HUES6 (cell line): ENCODE results near the gene FGF14.
A peak's percentile ranks its signal among the peaks of the same experiment; 100 is the strongest.

Experiments
- H3K27ac ChIP-seq: 2 replicates; pipeline ENCODE4 v1.7.0; 2013; ENCODE audit warnings: low read depth, mild to moderate bottlenecking, low read length, inconsistent platforms
- H3K27me3 ChIP-seq: 2 replicates; pipeline ENCODE4 v1.6.1; 2013; ENCODE audit warnings: low read length; ENCODE audit not compliant: control insufficient read depth, insufficient read depth
- H3K36me3 ChIP-seq: 2 replicates; pipeline ENCODE4 v1.6.1; 2013; ENCODE audit warnings: low read length; ENCODE audit not compliant: control insufficient read depth, insufficient read depth
- H3K4me1 ChIP-seq: 2 replicates; pipeline ENCODE4 v1.6.1; 2013; ENCODE audit warnings: low read length; ENCODE audit not compliant: control insufficient read depth, insufficient read depth
- H3K4me3 ChIP-seq: 2 replicates; pipeline ENCODE4 v1.5.1; 2013; ENCODE audit warnings: low read depth, low read length
- H3K9ac ChIP-seq: one replicate; pipeline ENCODE4 v1.6.1; 2013; ENCODE audit warnings: mild to moderate bottlenecking, low read length
- H3K9me3 ChIP-seq: 2 replicates; pipeline ENCODE4 v1.6.1; 2013; ENCODE audit warnings: low read depth, low read length; ENCODE audit not compliant: control insufficient read depth, insufficient read depth

FGF14 gene

GRCh38 chr13:102401766-102402165 lies at the start of gene FGF14:
Gene FGF14 (minus strand): TSS chr13:102402048.
- Histone ChIP-seq H3K36me3 (no peaks in the 10 kb centered on the region), H3K9me3 (no peaks in the 10 kb centered on the region), H3K4me3 (peak within 1 kb of the TSS; percentile 82), H3K4me1 (peaks cover 9% of the 10 kb centered on the region), H3K27me3 (peaks cover 49% of the 10 kb centered on the region), H3K27ac (no peak within 1 kb of the TSS), H3K9ac (peak within 1 kb of the TSS; percentile 1)

DNA sequence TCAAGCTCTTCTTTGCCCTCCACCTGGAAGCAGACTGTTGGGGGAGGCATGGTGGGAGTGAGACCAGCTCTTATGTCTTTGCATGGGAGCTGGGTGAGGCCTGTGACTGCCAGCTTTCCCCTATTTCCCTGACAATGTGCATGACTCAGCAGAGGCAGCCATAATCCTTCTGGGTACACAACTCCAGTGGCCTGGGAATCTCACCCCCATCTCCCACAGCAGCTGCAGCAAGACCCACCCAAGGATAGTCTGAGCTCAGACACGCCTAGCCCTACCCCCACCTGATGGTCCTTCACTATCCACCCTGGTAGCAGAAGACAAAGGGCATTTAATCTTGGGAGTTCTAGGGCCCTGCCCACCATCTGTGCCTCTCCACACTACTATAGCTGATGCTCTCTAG lies 41.4 kb upstream of the FGF14 start:
- Histone ChIP-seq H3K9me3 (no peaks in the 10 kb centered on the region), H3K27me3 (no peaks in the 10 kb centered on the region), H3K4me1 (no peaks in the 10 kb centered on the region), H3K9ac (no peak overlapping the region), H3K4me3 (no peak overlapping the region), H3K27ac (no peak overlapping the region), H3K36me3 (no peaks in the 10 kb centered on the region)

- Histone ChIP-seq H3K36me3 (no peaks in the 10 kb centered on the region), H3K4me1 (no peaks in the 10 kb centered on the region), H3K27me3 (no peaks in the 10 kb centered on the region), H3K27ac (no peak overlapping the region), H3K4me3 (no peak overlapping the region), H3K9me3 (no peaks in the 10 kb centered on the region), H3K9ac (no peak overlapping the region)
Observed at GRCh38 chr13:102441085-102441484, 39.2 kb upstream of the FGF14 start.

DNA sequence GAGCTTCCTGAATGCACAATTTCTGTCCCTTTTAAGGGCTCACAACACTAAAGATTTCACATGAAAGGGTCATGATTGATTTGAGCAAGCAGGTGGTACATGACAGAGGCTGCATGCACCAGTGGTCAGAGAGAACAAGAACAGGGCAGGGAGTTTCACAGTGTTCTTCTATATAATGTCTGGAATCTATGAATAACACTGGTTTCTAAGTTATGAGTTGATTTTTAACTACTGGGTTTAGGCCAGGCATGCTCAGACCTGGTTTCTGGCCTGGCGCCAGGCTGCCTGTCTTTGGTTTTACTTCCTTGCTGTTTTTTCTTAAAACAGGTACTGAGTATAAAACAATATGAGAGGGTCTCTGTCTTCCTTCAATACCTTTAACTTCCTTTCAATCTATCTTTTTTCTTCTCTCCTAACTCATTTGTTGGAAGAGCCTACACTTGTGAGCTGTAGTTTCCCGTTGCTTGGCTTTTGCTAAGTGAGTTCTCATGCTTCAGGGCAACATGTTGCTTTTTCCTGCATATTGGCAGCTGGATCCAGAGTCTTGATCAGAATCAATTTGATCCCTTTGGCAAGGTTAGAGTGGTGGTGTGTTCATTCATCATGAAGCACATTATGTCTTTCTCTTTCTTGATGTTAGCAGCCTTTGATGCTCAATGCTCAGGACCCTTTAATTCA lies 38.5 kb upstream of the FGF14 start:
- H3K27me3 ChIP-seq: no peaks in the 10 kb centered on the region
- no peaks in the 10 kb centered on the region for H3K4me1 ChIP-seq
- H3K27ac ChIP-seq: no peak overlapping the region
- H3K4me3 ChIP-seq: no peak overlapping the region
- H3K9ac ChIP-seq: no peak overlapping the region
- H3K36me3 ChIP-seq: no peaks in the 10 kb centered on the region
- H3K9me3 ChIP-seq: no peaks in the 10 kb centered on the region

- H3K9ac ChIP-seq: no peak overlapping the region
- H3K4me3 ChIP-seq: no peak overlapping the region
- H3K9me3 ChIP-seq: peaks cover 23% of the 10 kb centered on the region
- H3K27ac ChIP-seq: no peak overlapping the region
- H3K4me1 ChIP-seq: no peaks in the 10 kb centered on the region
- H3K36me3 ChIP-seq: no peaks in the 10 kb centered on the region
- no peaks in the 10 kb centered on the region for H3K27me3 ChIP-seq
Observed at GRCh38 chr13:102422690-102423089, 20.8 kb upstream of the FGF14 start.

GRCh38 chr13:102405499-102406100 lies 3.8 kb upstream of the FGF14 start:
- Histone ChIP-seq H3K4me3 (no peak overlapping the region), H3K9ac (no peak overlapping the region), H3K4me1 (peaks cover 6% of the 10 kb centered on the region), H3K27me3 (peaks cover 26% of the 10 kb centered on the region), H3K36me3 (no peaks in the 10 kb centered on the region), H3K27ac (no peak overlapping the region), H3K9me3 (no peaks in the 10 kb centered on the region)

GRCh38 chr13:102402290-102402689 lies 442 bp upstream of the FGF14 start:
- Histone ChIP-seq H3K27me3 (peaks cover 47% of the 10 kb centered on the region), H3K27ac (no peak overlapping the region), H3K4me3 (peak overlapping the region; percentile 82), H3K9ac (no peak overlapping the region), H3K4me1 (peaks cover 9% of the 10 kb centered on the region), H3K36me3 (no peaks in the 10 kb centered on the region), H3K9me3 (no peaks in the 10 kb centered on the region)

- Histone ChIP-seq H3K4me1 (peaks cover 9% of the 10 kb centered on the region), H3K9me3 (no peaks in the 10 kb centered on the region), H3K4me3 (peak overlapping the region; percentile 82), H3K9ac (no peak overlapping the region), H3K27me3 (peaks cover 51% of the 10 kb centered on the region), H3K36me3 (no peaks in the 10 kb centered on the region), H3K27ac (no peak overlapping the region)
Observed at GRCh38 chr13:102401265-102401664, 583 bp downstream of the FGF14 start.

- no peaks in the 10 kb centered on the region for H3K36me3 ChIP-seq
- peak overlapping the region; percentile 82 for H3K4me3 ChIP-seq
- no peaks in the 10 kb centered on the region for H3K9me3 ChIP-seq
- peaks cover 55% of the 10 kb centered on the region for H3K27me3 ChIP-seq
- peak overlapping the region; percentile 29 for H3K9ac ChIP-seq
- no peak overlapping the region for H3K27ac ChIP-seq
- peaks cover 9% of the 10 kb centered on the region for H3K4me1 ChIP-seq
Observed at GRCh38 chr13:102400675-102401145, 1.1 kb downstream of the FGF14 start.

- H3K27ac ChIP-seq: no peak overlapping the region
- H3K9ac ChIP-seq: peak overlapping the region; percentile 29
- H3K27me3 ChIP-seq: peaks cover 55% of the 10 kb centered on the region
- H3K4me1 ChIP-seq: peaks cover 13% of the 10 kb centered on the region
- peak overlapping the region; percentile 82 for H3K4me3 ChIP-seq
- H3K9me3 ChIP-seq: no peaks in the 10 kb centered on the region
- no peaks in the 10 kb centered on the region for H3K36me3 ChIP-seq
Observed at GRCh38 chr13:102399791-102400674, 1.8 kb downstream of the FGF14 start.

DNA sequence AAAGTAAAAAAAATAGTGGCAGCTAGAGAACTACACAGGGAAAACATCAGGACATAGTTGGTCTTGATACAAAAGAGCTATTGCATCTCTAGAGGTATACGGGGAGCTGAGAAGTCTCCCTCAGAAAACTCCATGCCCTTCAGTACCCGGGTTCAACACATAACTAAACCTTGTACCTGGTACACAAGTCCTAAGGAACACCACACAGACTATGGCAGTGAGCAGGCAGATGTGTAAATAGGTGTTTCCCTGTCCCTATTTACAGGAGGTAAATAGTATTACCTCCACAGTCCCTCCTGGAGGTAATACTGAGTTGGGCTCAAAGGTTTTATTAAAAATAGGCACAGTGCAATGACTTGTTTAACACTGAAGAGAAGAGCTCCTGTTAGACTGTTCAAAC lies 5.9 kb downstream of the FGF14 start:
- Histone ChIP-seq H3K9ac (no peak overlapping the region), H3K27me3 (peaks cover 35% of the 10 kb centered on the region), H3K4me3 (no peak overlapping the region), H3K27ac (no peak overlapping the region), H3K4me1 (peaks cover 9% of the 10 kb centered on the region), H3K36me3 (no peaks in the 10 kb centered on the region), H3K9me3 (no peaks in the 10 kb centered on the region)
